Activated CD8-positive, alpha-beta memory T cell treated with anti-CD3 and anti-CD28 coated beads, Interleukin-2, amount 10 ng/mL, durations not matched to agents 7 days and 5 days (primary cell): ENCODE data around the gene CHRNA10. TPM values are rescaled to one million over a fixed set of nuclear protein-coding genes. Genes with fewer than 3 reads are reported as not detected.

Experiments
- ATAC-seq: fragments of 150-1000 bp; cut with Tn5 transposase; one replicate; pipeline ENCODE4 v1.10.0; 2021; ENCODE audit warnings: moderate library complexity
- CTCF ChIA-PET: fragments of 350-600 bp; sonication (Branson Sonifier 250); formaldehyde crosslinking; loops from one replicate; lab custom pipeline; 2021; ENCODE audit warnings: antibody characterized with exemption; lab: Charles Lee
- DNase-seq: peaks from one replicate; pipeline ENCODE4 v3.0.0-alpha.2; 2020
- H3K27ac Mint-ChIP-seq: one replicate; pipeline ENCODE4 v1.8.0; 2021; ENCODE audit warnings: mild to moderate bottlenecking, mixed read lengths
- H3K27me3 Mint-ChIP-seq: one replicate; pipeline ENCODE4 v1.8.0; 2021; ENCODE audit warnings: mixed read lengths
- H3K36me3 Mint-ChIP-seq: one replicate; pipeline ENCODE4 v1.8.0; 2021; ENCODE audit warnings: mild to moderate bottlenecking, mixed read lengths
- H3K4me1 Mint-ChIP-seq: one replicate; pipeline ENCODE4 v1.8.0; 2021; ENCODE audit warnings: mixed read lengths
- H3K4me3 Mint-ChIP-seq: one replicate; pipeline ENCODE4 v1.8.0; 2021; ENCODE audit warnings: mild to moderate bottlenecking, moderate library complexity, mixed read lengths
- H3K9me3 Mint-ChIP-seq: one replicate; pipeline ENCODE4 v1.8.0; 2022; ENCODE audit warnings: low read depth, mixed read lengths
- total RNA-seq, 2 experiments: library from RNA; stranded (reverse); gene quantifications; one replicate each; pipeline ENCODE4 v1.2.3, GENCODE V29; 2021

CHRNA10 gene, protein sequence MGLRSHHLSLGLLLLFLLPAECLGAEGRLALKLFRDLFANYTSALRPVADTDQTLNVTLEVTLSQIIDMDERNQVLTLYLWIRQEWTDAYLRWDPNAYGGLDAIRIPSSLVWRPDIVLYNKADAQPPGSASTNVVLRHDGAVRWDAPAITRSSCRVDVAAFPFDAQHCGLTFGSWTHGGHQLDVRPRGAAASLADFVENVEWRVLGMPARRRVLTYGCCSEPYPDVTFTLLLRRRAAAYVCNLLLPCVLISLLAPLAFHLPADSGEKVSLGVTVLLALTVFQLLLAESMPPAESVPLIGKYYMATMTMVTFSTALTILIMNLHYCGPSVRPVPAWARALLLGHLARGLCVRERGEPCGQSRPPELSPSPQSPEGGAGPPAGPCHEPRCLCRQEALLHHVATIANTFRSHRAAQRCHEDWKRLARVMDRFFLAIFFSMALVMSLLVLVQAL
- 1 to 10 TPM; 2.4 to 2.7 TPM for total RNA-seq

DNA sequence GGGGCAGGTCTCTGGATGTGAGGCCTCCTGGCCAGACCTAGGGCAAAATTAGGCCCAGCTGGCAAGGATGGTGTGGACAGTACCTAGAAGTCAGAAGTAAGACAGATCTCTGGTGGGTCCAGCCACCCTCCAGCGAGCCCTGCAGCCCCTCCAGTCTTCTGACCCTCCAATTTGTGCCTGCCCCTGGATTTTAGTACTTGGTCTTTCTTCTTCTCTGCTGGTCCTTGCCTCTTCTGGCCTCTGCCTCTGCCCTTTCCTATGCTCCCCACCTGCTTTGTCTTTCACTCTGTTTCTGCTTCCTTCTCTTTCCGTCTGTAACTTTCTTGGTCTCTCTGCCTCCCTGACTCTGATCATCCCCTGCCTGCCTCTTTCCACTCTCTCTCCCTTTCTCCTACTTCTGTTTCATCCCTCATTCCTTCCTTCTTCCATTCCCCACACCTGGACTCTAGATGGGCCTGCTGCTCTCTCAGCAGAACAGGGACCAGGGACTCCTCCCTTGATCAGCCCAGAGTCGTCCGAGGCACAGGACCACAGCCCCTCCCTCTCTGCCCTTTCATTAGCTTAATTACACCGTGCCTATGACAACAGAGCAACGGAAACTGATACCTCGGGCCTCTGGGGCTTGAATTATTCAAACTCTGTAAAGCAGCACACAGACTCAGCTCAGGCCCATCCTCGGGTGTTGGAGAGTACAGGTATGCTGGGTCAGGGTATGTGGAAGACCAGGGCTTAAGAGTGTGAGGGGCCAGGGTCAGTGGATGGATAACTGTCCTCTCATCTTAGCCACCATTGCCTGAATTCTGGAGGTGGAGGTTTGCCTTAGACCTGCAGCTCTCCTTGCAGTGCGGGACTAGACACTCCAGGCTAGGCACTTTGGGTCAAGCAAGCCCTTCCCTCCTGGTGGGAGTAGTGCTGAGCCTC is at the start of gene CHRNA10:
TSS of gene CHRNA10 (minus strand) at position 51 of the 921 bp plus-strand sequence. CDS start 72 bp downstream, outside the sequence.
- ATAC-seq = peak; percentile 9
- H3K27ac Mint-ChIP-seq = peak within 1 kb of the TSS; percentile 42

DNA sequence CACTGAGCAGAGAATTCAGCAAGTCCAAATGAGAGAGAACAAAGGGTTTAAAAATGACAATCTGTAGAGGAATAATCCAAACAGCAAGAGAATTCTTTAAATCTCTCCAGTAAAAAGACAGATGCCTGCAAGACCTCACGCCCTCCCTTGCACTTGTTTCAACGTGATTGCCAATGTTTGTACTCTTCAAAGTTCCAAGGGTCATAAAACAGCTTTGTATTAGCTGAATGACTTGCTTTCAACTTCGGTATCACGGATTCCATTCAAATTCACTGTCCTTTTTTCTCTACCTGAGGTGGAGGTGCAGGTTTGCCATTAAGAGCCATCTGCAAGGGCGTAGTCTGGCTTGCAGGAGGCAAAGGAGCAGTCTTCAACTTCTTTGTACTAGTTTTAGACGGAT is 41.1 kb upstream of the CHRNA10 start:
- H3K9me3 Mint-ChIP-seq = no peaks in the 10 kb centered on the region
- no peaks in the 10 kb centered on the region for H3K27me3 Mint-ChIP-seq
- ATAC-seq (no peak), DNase-seq (no peak)
- no peak overlapping the region for H3K4me3 Mint-ChIP-seq
- CTCF ChIA-PET = interaction anchor here (1.6 to 2.7 kb wide), 3 partner anchors 9 to 96 kb away, joined by 4 to 14 read pairs (median 8); partner anchors contain the start of gene PGAP2
- H3K27ac Mint-ChIP-seq = no peak overlapping the region
- peaks cover 51% of the 10 kb centered on the region for H3K36me3 Mint-ChIP-seq
- peaks cover 4% of the 10 kb centered on the region for H3K4me1 Mint-ChIP-seq

More for the DNA sequence above, at the start of gene CHRNA10:
- Mint-ChIP-seq H3K27me3 (no peaks in the 10 kb centered on the region), H3K4me3 (no peak within 1 kb of the TSS), H3K4me1 (no peaks in the 10 kb centered on the region), H3K36me3 (peaks cover 19% of the 10 kb centered on the region), H3K9me3 (no peaks in the 10 kb centered on the region)
- CTCF ChIA-PET = no interaction called here
- no peak for DNase-seq

DNA sequence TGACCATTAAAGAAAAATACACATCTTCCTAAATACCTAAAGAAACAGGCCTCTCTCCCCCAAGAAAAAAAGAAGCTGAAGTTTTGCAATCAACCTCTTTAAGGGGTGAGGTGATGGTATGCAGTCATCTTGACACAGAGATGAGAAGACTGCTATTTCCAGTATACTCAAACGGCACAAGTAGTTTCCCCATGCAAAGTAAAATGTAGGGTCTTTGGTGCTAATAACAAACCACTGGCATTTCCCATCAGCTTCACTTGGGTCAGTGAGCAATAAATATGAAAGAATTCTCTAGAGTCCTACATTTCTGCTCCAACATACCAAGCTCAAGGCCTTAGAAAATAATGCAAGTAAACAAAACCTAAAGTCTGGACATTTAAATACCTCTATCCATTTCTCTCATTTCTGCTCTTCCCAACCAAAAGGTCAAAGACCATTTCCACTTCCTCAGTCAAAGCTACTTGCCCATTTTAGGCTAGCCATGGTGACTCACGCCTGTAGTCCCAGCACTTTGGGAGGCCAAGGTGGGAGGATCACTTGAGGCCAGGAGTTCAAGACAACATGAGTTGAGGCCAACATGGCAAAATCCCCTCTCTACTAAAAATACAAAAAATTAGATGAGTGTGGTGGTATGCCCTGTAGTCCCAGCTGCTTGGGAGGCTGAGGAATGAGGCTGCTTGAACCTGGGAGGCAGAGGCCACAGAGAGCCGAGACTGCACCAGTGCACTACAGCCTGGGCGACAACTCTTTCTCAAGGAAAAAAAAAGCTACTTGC is 39.5 kb upstream of the CHRNA10 start:
- CTCF ChIA-PET = interaction anchor here (1.6 to 2.7 kb wide), 3 partner anchors 10 to 98 kb away, joined by 4 to 14 read pairs (median 8); partner anchors contain the start of gene PGAP2
- no peaks in the 10 kb centered on the region for H3K27me3 Mint-ChIP-seq
- H3K4me3 Mint-ChIP-seq = no peak overlapping the region
- H3K4me1 Mint-ChIP-seq = peaks cover 4% of the 10 kb centered on the region
- H3K9me3 Mint-ChIP-seq = no peaks in the 10 kb centered on the region
- peaks cover 52% of the 10 kb centered on the region for H3K36me3 Mint-ChIP-seq
- DNase-seq = no peak
- no peak for ATAC-seq
- H3K27ac Mint-ChIP-seq = no peak overlapping the region

DNA sequence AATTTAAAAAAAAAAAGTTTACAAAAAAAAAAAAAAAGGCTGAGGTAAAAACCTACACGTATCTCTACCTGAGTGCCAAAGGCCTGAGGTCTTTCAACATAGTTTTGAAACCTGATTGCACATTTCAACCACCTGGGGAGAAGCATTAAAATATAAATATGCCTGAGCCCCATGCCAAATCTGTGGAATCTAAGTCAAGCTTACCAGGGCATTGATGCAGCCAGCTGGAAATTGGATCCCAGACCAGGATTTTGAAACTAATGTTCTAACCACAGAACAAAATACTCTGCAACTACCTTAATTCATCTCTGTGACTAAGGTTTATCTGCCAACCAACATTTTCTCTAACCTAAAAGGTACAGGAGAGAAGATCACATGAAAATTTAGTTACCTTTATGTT is 38.8 kb upstream of the CHRNA10 start:
- Mint-ChIP-seq H3K4me3 (no peak overlapping the region), H3K9me3 (no peaks in the 10 kb centered on the region), H3K27me3 (no peaks in the 10 kb centered on the region), H3K4me1 (peaks cover 4% of the 10 kb centered on the region), H3K27ac (no peak overlapping the region), H3K36me3 (peaks cover 52% of the 10 kb centered on the region)
- CTCF ChIA-PET = interaction anchor here (2.3 to 2.7 kb wide), 2 partner anchors 11 to 99 kb away, joined by 8 to 14 read pairs; partner anchors contain the start of gene PGAP2
- ATAC-seq (no peak), DNase-seq (no peak)

DNA sequence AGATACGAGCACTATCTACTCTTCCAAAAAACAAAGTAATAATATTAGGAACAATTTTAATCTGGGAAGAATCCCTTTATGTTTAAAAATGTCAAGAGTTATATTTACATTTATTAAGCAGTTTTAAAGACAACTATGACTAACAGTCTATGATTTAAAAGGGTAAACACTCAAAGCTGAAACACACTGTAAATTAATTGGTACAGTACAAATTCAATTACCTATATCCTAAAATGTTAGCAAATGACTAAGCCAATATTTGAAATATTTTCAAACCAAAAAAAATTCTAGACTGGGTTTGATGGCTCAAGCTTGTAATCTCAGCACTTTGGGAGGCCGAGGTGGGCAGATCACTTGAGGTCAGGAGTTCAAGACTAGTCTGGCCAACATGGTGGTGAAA is 36.0 kb upstream of the CHRNA10 start:
- CTCF ChIA-PET = no interaction called here
- no peaks in the 10 kb centered on the region for H3K27me3 Mint-ChIP-seq
- no peak for DNase-seq
- H3K4me1 Mint-ChIP-seq = peaks cover 4% of the 10 kb centered on the region
- peaks cover 47% of the 10 kb centered on the region for H3K36me3 Mint-ChIP-seq
- no peak overlapping the region for H3K27ac Mint-ChIP-seq
- H3K4me3 Mint-ChIP-seq = no peak overlapping the region
- ATAC-seq = no peak
- H3K9me3 Mint-ChIP-seq = no peaks in the 10 kb centered on the region

DNA sequence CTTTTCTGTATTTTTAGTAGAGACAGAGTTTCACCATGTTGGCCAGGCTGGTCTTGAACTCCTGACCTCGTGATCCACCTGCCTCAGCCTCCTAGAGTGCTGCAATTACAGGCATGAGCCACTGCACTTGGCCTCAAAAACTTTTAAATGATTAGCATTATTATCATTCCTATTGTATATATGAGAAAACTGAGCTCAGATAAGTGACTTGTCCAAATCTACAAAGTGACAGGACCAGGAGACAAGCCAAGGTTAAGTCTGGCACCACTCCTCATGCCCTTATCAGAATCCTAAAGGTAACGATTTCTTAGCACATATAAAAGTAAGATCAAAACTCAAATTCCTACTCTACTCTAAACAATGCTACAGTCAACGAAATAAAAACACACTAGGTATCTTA is 32.2 kb upstream of the CHRNA10 start:
- Mint-ChIP-seq H3K27me3 (no peaks in the 10 kb centered on the region), H3K27ac (no peak overlapping the region), H3K36me3 (peaks cover 52% of the 10 kb centered on the region), H3K4me3 (no peak overlapping the region), H3K9me3 (no peaks in the 10 kb centered on the region), H3K4me1 (peaks cover 2% of the 10 kb centered on the region)
- CTCF ChIA-PET = no interaction called here
- ATAC-seq (no peak), DNase-seq (no peak)

DNA sequence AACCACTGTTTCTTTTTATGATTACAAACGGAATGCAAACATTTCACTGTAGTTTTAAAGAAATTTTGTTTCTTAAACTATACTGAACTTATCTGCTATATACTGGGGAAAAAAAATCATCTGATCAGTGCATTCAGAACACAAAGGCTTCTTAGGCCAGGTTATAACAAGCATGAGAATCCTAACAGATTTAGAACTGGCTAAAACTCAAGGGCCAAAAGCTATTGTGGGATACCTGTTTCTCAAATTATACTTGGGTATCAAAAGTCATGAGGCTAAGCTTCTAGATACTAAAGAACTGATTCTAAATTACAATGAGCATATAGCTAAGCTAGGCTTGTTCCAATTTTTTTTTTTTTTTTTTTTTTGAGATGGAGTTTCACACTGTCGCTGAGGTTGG is 29.7 kb upstream of the CHRNA10 start:
- Mint-ChIP-seq H3K27me3 (no peaks in the 10 kb centered on the region), H3K4me1 (peaks cover 2% of the 10 kb centered on the region), H3K27ac (no peak overlapping the region), H3K9me3 (no peaks in the 10 kb centered on the region), H3K36me3 (peaks cover 50% of the 10 kb centered on the region), H3K4me3 (no peak overlapping the region)
- ATAC-seq (no peak), DNase-seq (no peak)
- CTCF ChIA-PET = no interaction called here

DNA sequence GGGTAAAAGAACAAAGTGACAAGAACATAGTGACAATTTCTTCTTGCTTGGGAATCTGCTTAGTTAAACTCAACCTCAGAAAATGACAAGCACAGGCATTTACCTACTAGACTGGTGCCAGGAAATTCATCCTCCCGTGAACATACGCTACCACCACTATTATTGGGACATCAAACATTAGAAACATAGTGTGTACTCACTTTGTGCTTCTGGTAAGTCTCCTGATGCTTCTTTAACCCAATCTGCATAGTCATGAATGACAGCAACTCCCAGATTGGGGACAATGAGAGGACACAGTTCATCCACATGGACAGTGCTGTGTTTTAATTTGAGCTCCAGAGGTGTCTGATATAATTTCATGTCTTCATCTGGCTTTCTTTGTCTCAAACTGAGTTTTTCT is 29.2 kb upstream of the CHRNA10 start:
- peaks cover 52% of the 10 kb centered on the region for H3K36me3 Mint-ChIP-seq
- H3K9me3 Mint-ChIP-seq = no peaks in the 10 kb centered on the region
- DNase-seq (no peak), ATAC-seq (no peak)
- H3K27ac Mint-ChIP-seq = no peak overlapping the region
- H3K4me3 Mint-ChIP-seq = no peak overlapping the region
- no peaks in the 10 kb centered on the region for H3K27me3 Mint-ChIP-seq
- peaks cover 2% of the 10 kb centered on the region for H3K4me1 Mint-ChIP-seq
- CTCF ChIA-PET = no interaction called here

DNA sequence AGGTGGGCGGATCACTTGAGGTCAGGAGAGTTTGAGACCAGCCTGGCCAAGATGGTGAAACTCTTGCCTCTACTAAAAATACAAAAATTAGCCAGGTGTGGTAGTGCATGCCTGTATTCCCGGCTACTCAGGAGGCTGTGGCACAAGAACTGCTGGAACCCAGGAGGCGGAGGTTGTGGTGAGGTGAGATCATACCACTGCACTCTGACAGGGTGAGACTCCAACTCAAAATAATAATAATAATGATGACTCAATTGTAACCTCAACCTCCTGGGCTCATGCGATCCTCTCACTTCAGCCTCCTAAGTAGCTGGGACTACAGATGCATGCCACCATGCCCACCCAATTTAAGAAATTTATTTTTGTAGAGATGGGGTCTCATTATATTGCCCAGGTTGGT is 15.6 kb upstream of the CHRNA10 start:
- no peak overlapping the region for H3K27ac Mint-ChIP-seq
- peaks cover 51% of the 10 kb centered on the region for H3K36me3 Mint-ChIP-seq
- no peaks in the 10 kb centered on the region for H3K27me3 Mint-ChIP-seq
- ATAC-seq (no peak), DNase-seq (no peak)
- no peak overlapping the region for H3K4me3 Mint-ChIP-seq
- no peaks in the 10 kb centered on the region for H3K9me3 Mint-ChIP-seq
- CTCF ChIA-PET = no interaction called here
- peaks cover 4% of the 10 kb centered on the region for H3K4me1 Mint-ChIP-seq

DNA sequence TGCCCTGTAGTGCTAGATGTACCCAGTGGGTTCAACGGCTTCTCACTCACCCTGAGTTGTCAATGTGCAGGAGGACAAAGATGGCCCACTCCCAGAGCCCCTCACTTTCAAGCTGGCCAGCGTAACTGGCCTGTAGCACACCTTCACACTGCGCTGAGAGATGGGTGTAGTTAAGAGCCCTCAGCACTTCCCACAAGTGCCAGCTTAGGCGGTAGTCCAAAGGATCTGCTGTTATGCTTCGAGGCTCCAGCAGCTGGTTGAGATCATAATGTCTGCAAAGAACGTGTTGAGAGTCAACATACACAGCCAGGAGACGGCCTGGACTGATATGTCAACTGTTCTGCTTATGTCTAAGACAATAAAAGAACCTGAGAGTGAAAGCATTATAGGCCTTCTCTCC is 14.7 kb upstream of the CHRNA10 start:
- H3K4me3 Mint-ChIP-seq = no peak overlapping the region
- no peaks in the 10 kb centered on the region for H3K9me3 Mint-ChIP-seq
- H3K27ac Mint-ChIP-seq = no peak overlapping the region
- CTCF ChIA-PET = no interaction called here
- peaks cover 4% of the 10 kb centered on the region for H3K4me1 Mint-ChIP-seq
- ATAC-seq = no peak
- H3K27me3 Mint-ChIP-seq = no peaks in the 10 kb centered on the region
- DNase-seq = no peak
- peaks cover 51% of the 10 kb centered on the region for H3K36me3 Mint-ChIP-seq

DNA sequence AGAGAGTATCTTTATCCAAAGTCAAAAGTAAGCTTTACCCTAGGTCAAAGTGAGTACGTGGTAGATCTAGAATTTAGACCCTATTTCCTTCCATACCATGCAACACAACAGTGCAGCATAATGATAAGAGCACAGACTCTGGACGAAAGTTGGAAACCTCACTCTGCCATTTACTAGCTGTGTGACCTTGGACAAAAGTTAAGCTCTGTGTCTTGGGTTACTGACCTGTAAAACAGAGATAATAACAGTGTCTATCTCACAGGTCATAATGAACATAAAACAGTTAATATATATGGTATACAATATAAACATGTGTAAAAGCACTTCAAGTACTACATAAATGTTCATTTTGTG is 13.6 kb upstream of the CHRNA10 start:
- ATAC-seq (no peak), DNase-seq (no peak)
- Mint-ChIP-seq H3K27me3 (no peaks in the 10 kb centered on the region), H3K9me3 (no peaks in the 10 kb centered on the region), H3K36me3 (peaks cover 55% of the 10 kb centered on the region), H3K4me1 (peaks cover 4% of the 10 kb centered on the region), H3K27ac (no peak overlapping the region), H3K4me3 (no peak overlapping the region)
- CTCF ChIA-PET = interaction anchor here (2.2 kb wide), 1 partner anchor 123 kb away, joined by 10 read pairs; the partner anchor contains the start of gene PGAP2

DNA sequence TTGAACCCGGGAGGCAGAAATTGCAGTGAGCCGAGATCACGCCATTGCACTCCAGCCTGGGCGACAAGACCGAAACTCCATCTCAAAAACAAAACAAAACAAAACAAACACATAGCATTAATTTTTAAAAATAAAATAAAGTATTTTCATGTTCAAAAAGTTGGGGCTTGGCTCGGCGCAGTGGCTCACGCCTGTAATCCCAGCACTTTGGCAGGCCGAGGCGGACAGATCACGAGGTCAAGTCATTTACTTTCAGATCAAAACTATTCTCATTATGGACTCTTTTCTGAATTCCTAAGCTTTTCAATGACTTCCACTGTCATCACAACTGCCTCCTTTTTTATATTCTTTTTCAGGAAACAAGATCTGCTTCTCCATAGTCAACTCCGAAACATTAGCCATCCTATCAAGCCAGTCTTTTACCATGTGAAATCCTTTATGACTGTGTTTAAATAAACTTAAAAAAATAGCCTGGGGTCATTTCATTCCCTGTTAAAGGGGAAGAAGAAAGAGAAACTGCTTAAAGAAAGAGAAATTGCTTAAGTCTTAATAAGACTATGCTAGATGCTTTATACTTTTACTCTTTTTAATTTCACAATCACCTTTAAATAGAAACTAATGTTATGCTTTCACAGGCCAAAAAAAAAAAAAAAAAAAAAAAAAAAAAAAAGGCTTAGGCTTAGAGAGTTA is 13.1 kb upstream of the CHRNA10 start:
- H3K9me3 Mint-ChIP-seq = no peaks in the 10 kb centered on the region
- H3K4me1 Mint-ChIP-seq = peaks cover 4% of the 10 kb centered on the region
- CTCF ChIA-PET = interaction anchor here (2.2 kb wide), 1 partner anchor 124 kb away, joined by 10 read pairs; the partner anchor contains the start of gene PGAP2
- no peak overlapping the region for H3K27ac Mint-ChIP-seq
- no peak overlapping the region for H3K4me3 Mint-ChIP-seq
- H3K27me3 Mint-ChIP-seq = no peaks in the 10 kb centered on the region
- DNase-seq (no peak), ATAC-seq (no peak)
- H3K36me3 Mint-ChIP-seq = peaks cover 59% of the 10 kb centered on the region
